GM10266 (cell line): ENCODE measurements around the gene KISS1R.

Source experiments
- DNase-seq: peaks from one replicate; pipeline ENCODE4 v3.0.0; 2012; ENCODE audit errors: extremely low spot score
- TF ChIP-seq, protein P1 (sequence below): IDR thresholded peaks from 2 replicates; pipeline ENCODE4 v1.5.1; 2012; ENCODE audit warnings: mild to moderate bottlenecking, low read depth; ENCODE audit not compliant: control insufficient read depth, insufficient read depth; ENCODE audit errors: missing control alignments

Gene KISS1R

DNA sequence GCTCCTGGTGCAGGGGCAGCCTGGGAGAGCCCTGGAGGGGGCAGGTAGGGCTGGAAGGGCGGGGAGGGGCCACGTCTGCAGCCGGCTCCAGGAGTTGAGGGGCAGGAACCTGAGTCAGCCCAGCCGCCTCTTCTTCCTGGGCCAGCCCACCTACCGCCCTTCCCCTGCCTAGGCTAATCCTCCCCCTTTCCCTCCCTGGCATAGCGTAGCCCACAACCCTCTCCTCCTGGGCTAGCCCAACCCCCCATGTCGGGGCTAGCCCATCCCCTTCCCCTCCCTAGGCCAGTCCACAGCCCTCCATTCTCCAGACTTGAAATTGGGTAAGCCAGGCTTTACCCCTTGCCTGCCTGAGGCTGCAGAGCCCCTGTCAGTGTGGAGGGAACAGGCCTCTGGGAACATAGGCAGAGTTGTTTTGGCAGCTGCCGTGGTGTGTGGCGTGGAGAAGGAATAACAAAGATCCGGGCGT is 46.4 kb downstream of the KISS1R start:
- DNase-seq, result no peak
- TF ChIP-seq, protein P1, sequence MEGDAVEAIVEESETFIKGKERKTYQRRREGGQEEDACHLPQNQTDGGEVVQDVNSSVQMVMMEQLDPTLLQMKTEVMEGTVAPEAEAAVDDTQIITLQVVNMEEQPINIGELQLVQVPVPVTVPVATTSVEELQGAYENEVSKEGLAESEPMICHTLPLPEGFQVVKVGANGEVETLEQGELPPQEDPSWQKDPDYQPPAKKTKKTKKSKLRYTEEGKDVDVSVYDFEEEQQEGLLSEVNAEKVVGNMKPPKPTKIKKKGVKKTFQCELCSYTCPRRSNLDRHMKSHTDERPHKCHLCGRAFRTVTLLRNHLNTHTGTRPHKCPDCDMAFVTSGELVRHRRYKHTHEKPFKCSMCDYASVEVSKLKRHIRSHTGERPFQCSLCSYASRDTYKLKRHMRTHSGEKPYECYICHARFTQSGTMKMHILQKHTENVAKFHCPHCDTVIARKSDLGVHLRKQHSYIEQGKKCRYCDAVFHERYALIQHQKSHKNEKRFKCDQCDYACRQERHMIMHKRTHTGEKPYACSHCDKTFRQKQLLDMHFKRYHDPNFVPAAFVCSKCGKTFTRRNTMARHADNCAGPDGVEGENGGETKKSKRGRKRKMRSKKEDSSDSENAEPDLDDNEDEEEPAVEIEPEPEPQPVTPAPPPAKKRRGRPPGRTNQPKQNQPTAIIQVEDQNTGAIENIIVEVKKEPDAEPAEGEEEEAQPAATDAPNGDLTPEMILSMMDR, result no peak

DNA sequence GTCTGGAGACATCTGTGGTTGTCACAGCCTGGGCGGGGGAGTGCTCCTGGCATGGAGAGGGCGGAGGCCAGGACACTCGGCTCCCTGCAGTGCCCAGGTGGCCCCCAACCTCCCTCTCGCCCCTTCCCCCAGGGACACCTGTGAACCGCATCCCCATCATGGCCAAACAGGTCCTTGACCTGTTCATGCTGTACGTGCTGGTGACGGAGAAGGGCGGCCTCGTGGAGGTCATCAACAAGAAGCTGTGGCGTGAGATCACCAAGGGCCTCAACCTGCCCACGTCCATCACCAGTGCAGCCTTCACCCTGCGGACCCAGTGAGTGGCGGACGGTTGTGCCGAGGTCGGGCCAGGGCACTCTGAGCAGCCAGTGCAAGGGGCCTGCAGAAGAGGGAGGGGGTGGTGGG is 47.0 kb downstream of the KISS1R start:
- DNase-seq, result no peak
- TF ChIP-seq, protein P1, result no peak

DNA sequence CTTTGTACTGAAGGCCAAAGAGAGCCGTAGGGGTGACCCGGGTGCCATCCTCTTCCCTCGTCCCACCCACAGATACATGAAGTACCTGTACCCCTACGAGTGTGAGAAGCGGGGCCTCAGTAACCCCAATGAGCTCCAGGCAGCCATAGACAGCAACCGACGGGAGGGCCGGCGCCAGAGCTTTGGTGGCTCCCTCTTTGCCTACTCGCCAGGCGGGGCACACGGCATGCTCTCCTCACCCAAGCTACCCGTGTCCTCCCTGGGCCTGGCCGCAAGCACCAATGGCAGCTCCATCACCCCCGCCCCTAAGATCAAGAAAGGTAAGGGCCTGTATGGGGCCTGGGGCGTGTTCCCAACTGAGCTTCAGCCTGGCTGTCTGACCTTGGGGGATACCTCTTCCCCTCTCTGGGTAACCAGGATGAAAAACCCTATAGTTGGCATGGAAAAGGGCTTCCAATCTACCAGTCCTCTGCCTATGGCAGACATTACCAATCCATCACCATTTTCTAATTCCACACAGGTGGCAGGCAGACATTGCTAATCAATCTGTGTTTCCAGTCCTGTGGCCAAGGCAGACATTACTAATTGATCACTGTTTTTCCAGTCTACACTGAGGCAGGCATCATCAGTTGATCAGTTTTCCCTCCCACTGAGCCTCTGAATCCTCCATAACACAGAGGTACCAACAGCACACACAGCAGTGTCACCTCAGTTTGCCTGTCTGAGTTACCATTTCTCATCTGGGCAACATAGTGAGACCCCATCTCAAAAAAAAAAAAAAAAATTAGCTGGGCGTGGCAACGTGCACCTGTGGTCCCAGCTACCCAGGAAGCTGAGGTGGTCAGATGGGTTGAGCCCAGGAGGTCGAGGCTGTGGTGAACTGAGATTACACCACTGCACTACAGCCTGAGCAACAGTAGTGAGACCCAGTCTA is 47.9 kb downstream of the KISS1R start:
- TF ChIP-seq, protein P1, result no peak
- no peak for DNase-seq

DNA sequence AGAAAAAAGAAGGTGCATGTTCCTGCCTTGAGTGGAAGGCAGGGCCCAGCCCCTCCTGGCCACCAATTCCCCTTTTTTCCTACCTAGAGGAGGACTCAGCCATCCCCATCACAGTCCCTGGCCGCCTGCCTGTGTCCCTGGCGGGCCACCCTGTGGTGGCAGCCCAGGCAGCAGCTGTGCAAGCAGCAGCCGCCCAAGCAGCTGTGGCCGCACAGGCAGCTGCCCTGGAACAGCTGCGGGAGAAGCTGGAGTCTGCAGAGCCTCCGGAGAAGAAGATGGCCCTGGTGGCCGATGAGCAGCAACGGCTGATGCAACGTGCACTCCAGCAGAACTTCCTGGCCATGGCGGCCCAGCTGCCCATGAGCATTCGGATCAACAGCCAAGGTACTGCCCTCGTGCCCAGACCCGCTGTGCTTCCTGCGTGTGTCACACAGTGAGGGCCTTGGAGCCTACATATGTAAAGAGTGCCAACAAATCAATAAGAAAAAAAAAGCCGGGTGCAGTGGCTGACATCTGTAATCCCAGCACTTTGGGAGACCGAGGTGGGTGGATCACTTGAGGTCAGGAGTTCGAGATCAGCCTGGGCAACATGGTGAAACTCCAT is 49.5 kb downstream of the KISS1R start:
- DNase-seq, result no peak
- TF ChIP-seq, protein P1, result no peak
